Thoracic aorta endothelial cell (primary cell): ENCODE results near the gene SPG21. TPM values are rescaled to one million over a fixed set of nuclear protein-coding genes. Genes with fewer than 3 reads are reported as not detected.

ENCODE experiments used
- total RNA-seq: library from RNA; depleted of rRNA; stranded (reverse); fragments of >200 nt; gene quantifications from 2 replicates; pipeline ENCODE4 v1.2.3, GENCODE V29; 2012

SPG21 gene, protein sequence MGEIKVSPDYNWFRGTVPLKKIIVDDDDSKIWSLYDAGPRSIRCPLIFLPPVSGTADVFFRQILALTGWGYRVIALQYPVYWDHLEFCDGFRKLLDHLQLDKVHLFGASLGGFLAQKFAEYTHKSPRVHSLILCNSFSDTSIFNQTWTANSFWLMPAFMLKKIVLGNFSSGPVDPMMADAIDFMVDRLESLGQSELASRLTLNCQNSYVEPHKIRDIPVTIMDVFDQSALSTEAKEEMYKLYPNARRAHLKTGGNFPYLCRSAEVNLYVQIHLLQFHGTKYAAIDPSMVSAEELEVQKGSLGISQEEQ
- total RNA-seq, result 81.4 and 85.4 TPM in 2 replicates

DNA sequence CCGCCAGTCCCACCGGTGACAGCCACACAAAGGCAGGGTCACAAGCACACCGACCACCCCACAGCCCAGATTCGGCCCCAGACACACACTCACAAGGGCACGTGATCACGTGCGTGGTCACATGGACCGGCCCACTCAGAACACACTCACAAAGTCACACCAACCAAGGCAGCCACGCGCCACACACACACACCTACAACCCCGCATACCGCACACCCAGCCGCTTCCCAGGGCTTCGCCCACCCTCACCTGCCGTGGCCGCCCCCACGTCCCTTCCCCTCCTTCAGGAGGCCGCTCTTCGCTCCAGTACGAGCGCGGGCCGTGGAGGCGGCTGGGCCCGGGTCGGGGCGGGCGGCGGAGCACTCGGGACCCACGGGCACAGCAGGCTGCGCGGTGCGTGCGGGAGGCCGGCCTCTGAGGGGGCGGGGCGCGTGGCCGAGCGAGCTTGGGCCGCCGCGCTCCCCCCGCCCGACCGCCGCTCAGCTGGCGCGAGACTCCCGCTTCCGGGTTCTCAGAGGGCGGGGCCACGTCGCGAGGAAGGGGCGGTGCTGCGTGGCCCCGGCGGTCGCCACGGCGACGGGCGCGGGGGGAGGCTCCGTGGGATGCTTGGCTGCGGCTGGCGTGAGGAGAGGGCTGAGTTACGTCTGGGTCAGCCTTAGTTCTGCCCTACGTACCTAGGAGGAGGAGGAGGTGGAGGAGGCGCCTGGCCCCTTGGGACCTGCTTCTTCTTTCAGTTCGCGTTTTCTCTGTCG, at the start of gene SPG21:
Gene SPG21 (minus strand): TSS at position 499 of the 752 bp plus-strand sequence. CDS start 6,345 bp downstream, outside the sequence.

DNA sequence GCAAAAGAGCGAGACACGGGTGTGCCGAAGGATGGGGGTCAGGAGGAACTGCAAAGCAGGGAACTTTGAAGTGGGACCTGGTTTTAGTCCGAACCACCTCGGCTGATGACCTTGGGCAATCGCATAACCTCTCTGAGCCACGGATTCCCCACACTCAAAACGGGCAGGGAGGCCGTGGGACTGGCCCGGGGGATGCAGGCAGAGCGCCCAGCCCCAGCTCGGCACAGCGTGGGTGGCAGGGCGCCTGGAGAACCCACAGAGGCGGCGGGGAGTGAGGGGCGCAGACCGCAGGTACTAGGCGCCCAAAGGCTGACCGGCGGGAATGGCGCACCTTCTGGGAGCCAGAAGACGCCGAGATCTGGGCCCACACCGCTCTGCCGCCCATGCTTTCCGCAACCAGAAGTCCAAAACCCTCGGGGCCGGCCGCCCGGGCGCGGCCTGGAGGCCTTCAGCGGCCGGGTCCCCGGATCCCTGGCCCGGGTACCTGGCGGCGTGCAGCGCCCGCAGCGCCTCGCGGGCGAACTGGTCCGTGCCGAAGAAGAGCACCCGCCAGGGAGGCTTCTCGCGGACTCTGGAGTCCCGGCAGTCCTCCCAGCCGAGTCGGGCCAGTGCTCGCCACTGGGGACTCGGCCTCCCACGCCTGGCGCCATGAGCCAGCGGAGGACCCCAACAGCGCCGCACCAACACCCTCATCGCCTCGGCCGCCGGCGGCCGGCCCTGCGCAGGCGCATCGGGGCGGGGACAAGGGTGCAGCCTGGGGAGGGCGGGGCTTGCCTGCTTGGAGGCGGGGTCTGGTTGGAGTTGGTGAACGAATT, 39.4 kb upstream of the SPG21 start, which contains the start of gene MTFMT:
Gene MTFMT (minus strand): TSS at position 719 of the 815 bp plus-strand sequence. CDS start 26 bp downstream, at position 693.

Other genes starting within 250 kb of the SPG21 start
- gene RBPMS2, start 214.3 kb downstream of the SPG21 start, total RNA-seq, result 0.13 and 0.65 TPM in 2 replicates
- 19.4 and 24.7 TPM in 2 replicates for gene PIF1, start 164.3 kb downstream of the SPG21 start, total RNA-seq
- 17.3 and 24.8 TPM in 2 replicates for gene PLEKHO2, start 148.0 kb downstream of the SPG21 start, total RNA-seq
- gene ANKDD1A, start 78.0 kb downstream of the SPG21 start, total RNA-seq, result 1.5 and 2.0 TPM in 2 replicates
- 23.9 and 30.0 TPM in 2 replicates for gene MTFMT, start 39.7 kb upstream of the SPG21 start, total RNA-seq
- not detected in 2 replicates for gene SLC51B, start 55.5 kb upstream of the SPG21 start, total RNA-seq
- not detected in 2 replicates for gene RASL12, start 78.1 kb upstream of the SPG21 start, total RNA-seq
- gene KBTBD13, start 86.8 kb upstream of the SPG21 start, total RNA-seq, result not detected in 2 replicates
- gene UBAP1L, start 125.3 kb upstream of the SPG21 start, total RNA-seq, result 1.9 and 2.2 TPM in 2 replicates
- gene PDCD7, start 143.9 kb upstream of the SPG21 start, total RNA-seq, result 21.8 and 27.4 TPM in 2 replicates
- gene CLPX, start 195.4 kb upstream of the SPG21 start, total RNA-seq, result 60.6 and 63.5 TPM in 2 replicates
- gene CILP, start 221.6 kb upstream of the SPG21 start, total RNA-seq, result not detected in 2 replicates